H1 (cell line): ENCODE data around the gene ADAMTS6. TPM values are rescaled to one million over a fixed set of nuclear protein-coding genes. Genes with fewer than 3 reads are reported as not detected.

Source experiments
- CTCF ChIA-PET: fragments of 300-600 bp; sonication (Branson Sonifier 250); formaldehyde crosslinking; loops from one replicate; lab custom pipeline; 2021; ENCODE audit not compliant: partially characterized antibody; lab: Charles Lee
- POLR2A ChIA-PET: fragments of 300-600 bp; sonication (Branson Sonifier 250); formaldehyde crosslinking; loops from one replicate; lab custom pipeline; 2021; ENCODE audit warnings: inconsistent platforms; ENCODE audit not compliant: partially characterized antibody; lab: Charles Lee
- DNase-seq, 2 experiments: peaks; one replicate each; pipeline versions ENCODE4 v3.0.0 to v3.0.0-alpha.2; 2010 to 2022; ENCODE audit warnings: low spot score in 2 of 2, low read depth in 1 of 2, mixed read lengths in 1 of 2
- FAIRE-seq: peaks from 2 replicates; lab custom pipeline; 2011; peaks lifted over from hg19 to GRCh38; lab: Jason Lieb, UNC
- H2AFZ ChIP-seq: 2 replicates; pipeline ENCODE4 v1.8.1; 2012; ENCODE audit warnings: low read length, inconsistent platforms
- H2AK5ac ChIP-seq: 2 replicates; pipeline ENCODE4 v1.6.1; 2013; ENCODE audit warnings: low read depth, low read length
- H2BK120ac ChIP-seq: replicated peaks from 2 replicates; pipeline ENCODE3; 2013; ENCODE audit warnings: low read depth, low read length, inconsistent platforms
- H2BK12ac ChIP-seq: 2 replicates; pipeline ENCODE4 v1.6.1; 2013; ENCODE audit warnings: low read depth, low read length
- H2BK15ac ChIP-seq: 2 replicates; pipeline ENCODE4 v1.6.1; 2013; ENCODE audit warnings: low read length
- H2BK20ac ChIP-seq: 2 replicates; pipeline ENCODE4 v1.6.1; 2013; ENCODE audit warnings: low read length
- H2BK5ac ChIP-seq: 2 replicates; pipeline ENCODE4 v1.6.1; 2013; ENCODE audit warnings: low read depth, low read length
- H3K14ac ChIP-seq: 2 replicates; pipeline ENCODE4 v1.6.1; 2013; ENCODE audit warnings: inconsistent platforms; ENCODE audit not compliant: insufficient read length
- H3K18ac ChIP-seq: 2 replicates; pipeline ENCODE4 v1.6.1; 2013; ENCODE audit warnings: low read length; ENCODE audit errors: extremely low read depth
- H3K23ac ChIP-seq: 2 replicates; pipeline ENCODE4 v1.6.1; 2013; ENCODE audit warnings: inconsistent platforms; ENCODE audit not compliant: insufficient read length
- H3K23me2 ChIP-seq: 2 replicates; pipeline ENCODE4 v1.6.1; 2013; ENCODE audit warnings: low read depth, low read length
- H3K27ac ChIP-seq: 2 replicates; pipeline ENCODE4 v1.6.1; 2011; ENCODE audit warnings: low read depth, low read length, inconsistent platforms
- H3K27me3 ChIP-seq, 4 experiments: replicated peaks in 1 of 4; 1 replicate in 1 of 4; 2 replicates in 3 of 4; pipeline versions ENCODE4 v1.6.1 to v1.8.1; 2011 to 2013; ENCODE audit warnings: low read length in 3 of 4, mild to moderate bottlenecking in 3 of 4, inconsistent platforms in 2 of 4, mixed read lengths in 2 of 4, moderate library complexity in 1 of 4; ENCODE audit not compliant: control insufficient read depth in 3 of 4, insufficient read depth in 3 of 4; ENCODE audit errors: extremely low read depth in 1 of 4
- H3K36me3 ChIP-seq, 4 experiments: 2 replicates each; pipeline versions ENCODE4 v1.6.1 to v1.8.1; 2011 to 2013; ENCODE audit warnings: mild to moderate bottlenecking in 4 of 4, low read length in 3 of 4, moderate library complexity in 2 of 4, control low read depth in 1 of 4, inconsistent platforms in 1 of 4; ENCODE audit not compliant: insufficient read depth in 4 of 4, control insufficient read depth in 2 of 4
- H3K4ac ChIP-seq: replicated peaks from 2 replicates; pipeline ENCODE3; 2013; ENCODE audit warnings: low read length, low read depth, mixed read lengths, inconsistent platforms; ENCODE audit not compliant: insufficient read length
- H3K4me1 ChIP-seq, 4 experiments: replicated peaks in 1 of 4; 1 replicate in 1 of 4; 2 replicates in 3 of 4; pipeline versions ENCODE4 v1.6.1 to v1.8.1; 2011 to 2013; ENCODE audit warnings: low read length in 3 of 4, inconsistent platforms in 2 of 4, mixed read lengths in 1 of 4; ENCODE audit not compliant: insufficient read depth in 4 of 4, control insufficient read depth in 3 of 4
- H3K4me2 ChIP-seq, 2 experiments: 2 replicates each; pipeline versions ENCODE4 v1.6.1 to v1.8.1; 2011 to 2013; ENCODE audit warnings: low read depth in 2 of 2, low read length in 2 of 2, control low read depth in 1 of 2, inconsistent platforms in 1 of 2, mild to moderate bottlenecking in 1 of 2; ENCODE audit not compliant: insufficient read depth in 1 of 2
- H3K4me3 ChIP-seq, 4 experiments: fragments of 200-600, 300-600 bp in 1 of 4; sonication (generic), shearing (Covaris generic), sonication (Bioruptor Twin) in 1 of 4; 2 replicates each; pipeline versions ENCODE4 v1.5.1 to v1.8.1; 2011 to 2016; ENCODE audit warnings: low read length in 4 of 4, low read depth in 3 of 4, control low read depth in 2 of 4, inconsistent platforms in 2 of 4, mild to moderate bottlenecking in 2 of 4, mixed read lengths in 1 of 4, moderate library complexity in 1 of 4; ENCODE audit not compliant: insufficient read depth in 2 of 4; ENCODE audit errors: extremely low read depth in 1 of 4
- H3K56ac ChIP-seq: replicated peaks from 2 replicates; pipeline ENCODE3; 2013; ENCODE audit warnings: low read depth, mild to moderate bottlenecking, mixed read lengths, low read length, inconsistent platforms; ENCODE audit not compliant: insufficient read length
- H3K79me1 ChIP-seq: 2 replicates; pipeline ENCODE4 v1.6.1; 2013; ENCODE audit warnings: low read depth, low read length, control low read depth
- H3K79me2 ChIP-seq, 2 experiments: 2 replicates each; pipeline versions ENCODE4 v1.6.1 to v1.8.1; 2012 to 2013; ENCODE audit warnings: low read length in 2 of 2, mild to moderate bottlenecking in 2 of 2, inconsistent platforms in 1 of 2; ENCODE audit not compliant: insufficient read depth in 2 of 2, control insufficient read depth in 1 of 2
- H3K9ac ChIP-seq, 4 experiments: replicated peaks in 1 of 4; 1 replicate in 1 of 4; 2 replicates in 3 of 4; pipeline versions ENCODE4 v1.6.1 to v1.8.1; 2011 to 2013; ENCODE audit warnings: low read depth in 3 of 4, low read length in 3 of 4, control low read depth in 2 of 4, mild to moderate bottlenecking in 2 of 4, moderate library complexity in 2 of 4, inconsistent platforms in 1 of 4; ENCODE audit errors: extremely low read depth in 1 of 4
- H3K9me3 ChIP-seq, 2 experiments: 2 replicates each; pipeline versions ENCODE4 v1.6.1 to v1.8.1; 2012 to 2013; ENCODE audit warnings: mild to moderate bottlenecking in 2 of 2, moderate library complexity in 2 of 2, control low read depth in 1 of 2, inconsistent platforms in 1 of 2, low read depth in 1 of 2, low read length in 1 of 2, mixed read lengths in 1 of 2; ENCODE audit not compliant: insufficient read depth in 2 of 2
- H4K20me1 ChIP-seq, 2 experiments: replicated peaks in 1 of 2; 2 replicates each; pipeline versions ENCODE3 to v1.8.1; 2011 to 2013; ENCODE audit warnings: inconsistent platforms in 2 of 2, low read length in 2 of 2, mild to moderate bottlenecking in 1 of 2; ENCODE audit not compliant: insufficient read depth in 2 of 2, control insufficient read depth in 1 of 2
- H4K5ac ChIP-seq: 2 replicates; pipeline ENCODE4 v1.6.1; 2013; ENCODE audit warnings: low read length, low read depth, mixed read lengths, inconsistent platforms; ENCODE audit not compliant: insufficient read length
- H4K8ac ChIP-seq: 2 replicates; pipeline ENCODE4 v1.8.0; 2013; ENCODE audit warnings: mild to moderate bottlenecking, moderate library complexity, low read length, inconsistent platforms; ENCODE audit not compliant: insufficient read depth; ENCODE audit errors: extremely low read depth
- H4K91ac ChIP-seq: replicated peaks from 2 replicates; pipeline ENCODE3; 2013; ENCODE audit warnings: low read length, mixed read lengths, inconsistent platforms; ENCODE audit not compliant: insufficient read length
- BCL11A ChIP-seq, 2 experiments: IDR thresholded peaks; one replicate each; pipeline ENCODE4 v1.6.1; 2011; ENCODE audit warnings: low read depth in 2 of 2, low read length in 2 of 2, mild to moderate bottlenecking in 2 of 2
- CREB1 ChIP-seq: IDR thresholded peaks from 2 replicates; pipeline ENCODE4 v1.6.1; 2012; ENCODE audit warnings: inconsistent platforms
- EP300 ChIP-seq, 2 experiments: IDR thresholded peaks; 1 replicate in 1 of 2; 2 replicates in 1 of 2; pipeline ENCODE4 v1.6.1; 2011 to 2012; ENCODE audit warnings: low read depth in 2 of 2, low read length in 2 of 2, mild to moderate bottlenecking in 2 of 2, borderline replicate concordance in 1 of 2, inconsistent platforms in 1 of 2, moderate library complexity in 1 of 2
- EZH2 ChIP-seq: fragments of 200-600 bp; sonication (generic); IDR thresholded peaks from 2 replicates; pipeline ENCODE4 v1.7.1; 2012; ENCODE audit warnings: low read depth, mild to moderate bottlenecking, moderate library complexity, low read length, inconsistent platforms; ENCODE audit not compliant: severe bottlenecking
- GABPA ChIP-seq: IDR thresholded peaks from 2 replicates; pipeline ENCODE4 v1.6.1; 2011; ENCODE audit warnings: mild to moderate bottlenecking, low read length, moderate library complexity, borderline replicate concordance; ENCODE audit not compliant: insufficient read depth
- GTF2F1 ChIP-seq: IDR thresholded peaks from 2 replicates; pipeline ENCODE4 v1.6.1; 2012; ENCODE audit warnings: low read depth, low read length, improper control_type of control experiment, borderline replicate concordance
- MAFK ChIP-seq: IDR thresholded peaks from 2 replicates; pipeline ENCODE4 v1.6.1; 2012; ENCODE audit warnings: low read depth, mild to moderate bottlenecking, improper control_type of control experiment, low read length
- RFX5 ChIP-seq: IDR thresholded peaks from 2 replicates; pipeline ENCODE4 v1.6.1; 2011; ENCODE audit warnings: low read depth, low read length, improper control_type of control experiment, borderline replicate concordance
- RNF2 ChIP-seq: fragments of 200-900, 300-1000 bp; sonication (generic); IDR thresholded peaks from 2 replicates; pipeline ENCODE4 v1.7.1; 2016; ENCODE audit warnings: borderline replicate concordance, low read depth, mild to moderate bottlenecking, antibody characterized with exemption, low read length; ENCODE audit not compliant: poor library complexity, severe bottlenecking; ENCODE audit errors: missing control alignments
- WGBS, 2 experiments: shearing (Covaris generic) in 1 of 2; methylation state at CpG; one replicate each; pipeline versions ENCODE4 v1.1.6 to v1.1.7; 2013 to 2015; ENCODE audit warnings: low lambda C conversion rate in 2 of 2, mixed read lengths in 2 of 2, inconsistent platforms in 1 of 2, low coverage in 1 of 2, missing lambda C conversion rate in 1 of 2; ENCODE audit not compliant: insufficient replicate concordance in 2 of 2, insufficient coverage in 1 of 2, insufficient read length in 1 of 2; ENCODE audit errors: extremely low coverage in 1 of 2, missing lambda C conversion rate in 1 of 2; 5-methylcytosine and 5-hydroxymethylcytosine counted together
- polyA plus RNA-seq, 7 experiments: library from polyadenylated mRNA; depleted of rRNA in 3 of 7; stranded (reverse) in 5 of 7; unstranded in 2 of 7; fragments of >200 nt in 5 of 7; fragments of 200-250 nt in 2 of 7; gene quantifications; 1 replicate in 5 of 7; 2 replicates in 1 of 7; 4 replicates in 1 of 7; pipeline versions ENCODE4 v1.2.1 to v1.2.3, GENCODE V29; 2011 to 2013; ENCODE audit warnings: missing spikeins in 2 of 7, mixed read lengths in 2 of 7
- total RNA-seq: library from RNA; stranded (reverse); fragmentation: NEBNext Ultra II Directional; extraction: Animal tissue kit (Norgen Biotek cat#: 25700); gene quantifications from 2 replicates; pipeline ENCODE4 v1.2.1, GENCODE V29; 2021

The ADAMTS6 gene
- total and polyA plus RNA-seq, 2 of the 8 experiments (the other 6 are each of a cell fraction or from before 2014, with no cell fraction given) = 0.74 to 2.4 TPM

GRCh38 chr5:65120371-65120967 is 361.3 kb downstream of the ADAMTS6 start:
- Histone ChIP-seq H3K4me1 (peaks cover 0 to 6% (median 0%) of the 10 kb centered on the region in 4 experiments; a peak in 1 of 7 replicates), H4K91ac (no peak overlapping the region), H4K8ac (no peak overlapping the region), H3K9me3 (peaks cover 0 to 2% of the 10 kb centered on the region in 2 experiments; a peak in 3 of 4 replicates), H3K56ac (no peak overlapping the region), H2BK120ac (no peak overlapping the region), H3K27ac (no peak overlapping the region), H3K14ac (no peak overlapping the region), H3K4ac (no peak overlapping the region), H2AFZ (no peak overlapping the region), H3K23me2 (no peaks in the 10 kb centered on the region), H3K23ac (no peak overlapping the region), H3K36me3 (no peaks in the 10 kb centered on the region; a peak in 1 of 8 replicates), H3K9ac (no peak overlapping the region), H3K4me2 (no peak overlapping the region), H2AK5ac (no peak overlapping the region), H2BK20ac (no peak overlapping the region), H3K79me1 (no peaks in the 10 kb centered on the region), H4K5ac (no peak overlapping the region), H2BK15ac (no peak overlapping the region), H3K79me2 (no peaks in the 10 kb centered on the region), H2BK5ac (no peak overlapping the region), H4K20me1 (no peaks in the 10 kb centered on the region), H3K27me3 (no peaks in the 10 kb centered on the region; a peak in 1 of 7 replicates), H3K18ac (no peak overlapping the region), H2BK12ac (no peak overlapping the region), H3K4me3 (no peak overlapping the region)
- DNase-seq (no peak), FAIRE-seq (no peak)
- TF ChIP-seq EP300 (IDR thresholded peaks at IDR 0.05; ENCODE audit: borderline replicate concordance in 1 of 2, low read depth in 2 of 2, low read length in 2 of 2) (no peak), CREB1 (no peak), GTF2F1 (no peak), MAFK (no peak), RNF2 (no peak), GABPA (no peak), BCL11A (IDR thresholded peaks at IDR 0.05; ENCODE audit: low read depth in 2 of 2, low read length in 2 of 2) (no peak), EZH2 (no peak), RFX5 (no peak)
- WGBS, 2 experiments = 74% methylated on average over 2 of the region's 2 CpGs; no CpG with 5 or more reads in 1 of the 2 experiments
- ChIA-PET POLR2A (no interaction called here), CTCF (no interaction called here)
